ENCODE data around the gene SLC35E2B.

DNA sequence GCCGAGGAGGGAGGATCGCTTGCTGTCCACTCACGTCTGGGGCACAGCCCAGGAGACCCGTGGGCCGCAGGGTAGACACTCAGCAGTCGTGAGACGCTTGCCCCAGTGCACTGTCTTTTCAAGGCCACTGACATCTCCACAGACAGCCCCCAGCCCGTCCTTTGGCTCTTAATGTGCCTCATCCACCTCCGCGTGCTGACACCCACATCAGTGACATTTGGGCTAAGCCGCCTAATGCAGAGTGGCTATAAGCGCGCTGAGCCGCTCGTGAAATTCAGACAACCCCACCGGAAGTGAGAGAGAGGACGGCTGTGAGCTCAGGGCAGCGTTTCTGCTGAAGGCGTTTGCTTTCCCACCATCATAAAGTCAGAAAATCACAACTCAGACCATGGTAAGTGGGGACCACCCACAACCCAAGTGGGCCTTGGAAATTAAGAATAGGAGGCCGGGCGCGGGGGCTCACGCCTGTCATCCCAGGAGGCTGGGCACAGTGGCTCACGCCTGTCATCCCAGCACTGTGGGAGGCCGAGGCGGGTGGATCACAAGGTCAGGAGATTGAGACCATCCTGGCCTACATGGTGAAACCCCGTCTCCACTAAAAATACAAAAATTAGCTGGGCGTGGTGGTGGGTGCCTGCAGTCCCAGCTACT, 8.4 kb downstream of the SLC35E2B start:
- TF ChIP-seq, protein P1, sequence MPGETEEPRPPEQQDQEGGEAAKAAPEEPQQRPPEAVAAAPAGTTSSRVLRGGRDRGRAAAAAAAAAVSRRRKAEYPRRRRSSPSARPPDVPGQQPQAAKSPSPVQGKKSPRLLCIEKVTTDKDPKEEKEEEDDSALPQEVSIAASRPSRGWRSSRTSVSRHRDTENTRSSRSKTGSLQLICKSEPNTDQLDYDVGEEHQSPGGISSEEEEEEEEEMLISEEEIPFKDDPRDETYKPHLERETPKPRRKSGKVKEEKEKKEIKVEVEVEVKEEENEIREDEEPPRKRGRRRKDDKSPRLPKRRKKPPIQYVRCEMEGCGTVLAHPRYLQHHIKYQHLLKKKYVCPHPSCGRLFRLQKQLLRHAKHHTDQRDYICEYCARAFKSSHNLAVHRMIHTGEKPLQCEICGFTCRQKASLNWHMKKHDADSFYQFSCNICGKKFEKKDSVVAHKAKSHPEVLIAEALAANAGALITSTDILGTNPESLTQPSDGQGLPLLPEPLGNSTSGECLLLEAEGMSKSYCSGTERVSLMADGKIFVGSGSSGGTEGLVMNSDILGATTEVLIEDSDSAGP (CRISPR knock-in tag; IDR thresholded peaks at IDR 0.05; ENCODE audit: borderline replicate concordance), result no peak
- TF ChIP-seq, protein P2, sequence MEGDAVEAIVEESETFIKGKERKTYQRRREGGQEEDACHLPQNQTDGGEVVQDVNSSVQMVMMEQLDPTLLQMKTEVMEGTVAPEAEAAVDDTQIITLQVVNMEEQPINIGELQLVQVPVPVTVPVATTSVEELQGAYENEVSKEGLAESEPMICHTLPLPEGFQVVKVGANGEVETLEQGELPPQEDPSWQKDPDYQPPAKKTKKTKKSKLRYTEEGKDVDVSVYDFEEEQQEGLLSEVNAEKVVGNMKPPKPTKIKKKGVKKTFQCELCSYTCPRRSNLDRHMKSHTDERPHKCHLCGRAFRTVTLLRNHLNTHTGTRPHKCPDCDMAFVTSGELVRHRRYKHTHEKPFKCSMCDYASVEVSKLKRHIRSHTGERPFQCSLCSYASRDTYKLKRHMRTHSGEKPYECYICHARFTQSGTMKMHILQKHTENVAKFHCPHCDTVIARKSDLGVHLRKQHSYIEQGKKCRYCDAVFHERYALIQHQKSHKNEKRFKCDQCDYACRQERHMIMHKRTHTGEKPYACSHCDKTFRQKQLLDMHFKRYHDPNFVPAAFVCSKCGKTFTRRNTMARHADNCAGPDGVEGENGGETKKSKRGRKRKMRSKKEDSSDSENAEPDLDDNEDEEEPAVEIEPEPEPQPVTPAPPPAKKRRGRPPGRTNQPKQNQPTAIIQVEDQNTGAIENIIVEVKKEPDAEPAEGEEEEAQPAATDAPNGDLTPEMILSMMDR (CRISPR knock-in tag; IDR thresholded peaks at IDR 0.05), result no peak

All from HepG2 (cell line).